Measurements from ENCODE around the gene FANCC. TPM values are rescaled to one million over a fixed set of nuclear protein-coding genes. Genes with fewer than 3 reads are reported as not detected.
"Not testable (repeated sequence)": the region's sequence is repeated elsewhere in the genome, so short reads cannot be mapped to it uniquely, and the experiment has no call there.

Gene FANCC
- total RNA-seq, 1 experiment from 2014 or later, result 23.6 TPM

GRCh38 chr9:95333426-95333825, 15.9 kb upstream of the FANCC start:
- in situ Hi-C loops (cut with HindIII; ENCODE audit: low sequenced_read_pairs), result no loop called here
- no peak for DNase-seq (ENCODE audit: low spot score)

DNA sequence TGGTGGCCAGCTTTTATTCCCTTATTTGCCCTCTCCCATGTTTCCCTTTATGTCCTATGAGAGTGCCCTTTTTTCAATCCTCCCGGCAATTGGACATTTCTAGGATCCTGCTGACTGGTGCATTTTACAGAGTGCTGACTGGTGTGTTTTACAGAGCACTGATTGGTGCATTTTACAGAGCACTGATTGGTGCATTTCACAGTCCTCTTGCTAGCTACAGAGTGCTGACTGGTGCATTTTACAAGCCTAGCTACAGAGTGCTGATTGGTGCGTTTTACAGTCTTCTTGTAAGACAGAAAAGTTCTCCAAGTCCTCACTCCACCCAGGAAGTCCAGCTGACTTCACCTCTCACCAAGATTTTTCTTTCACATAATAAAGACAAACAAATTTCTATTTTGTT, 15.4 kb upstream of the FANCC start:
- in situ Hi-C loops (cut with HindIII; ENCODE audit: low sequenced_read_pairs), result no loop called here
- no peak for DNase-seq (ENCODE audit: low spot score)

GRCh38 chr9:95330720-95331404, 13.4 kb upstream of the FANCC start:
- in situ Hi-C loops (cut with HindIII; ENCODE audit: low sequenced_read_pairs), result no loop called here
- no peak for DNase-seq (ENCODE audit: low spot score)

DNA sequence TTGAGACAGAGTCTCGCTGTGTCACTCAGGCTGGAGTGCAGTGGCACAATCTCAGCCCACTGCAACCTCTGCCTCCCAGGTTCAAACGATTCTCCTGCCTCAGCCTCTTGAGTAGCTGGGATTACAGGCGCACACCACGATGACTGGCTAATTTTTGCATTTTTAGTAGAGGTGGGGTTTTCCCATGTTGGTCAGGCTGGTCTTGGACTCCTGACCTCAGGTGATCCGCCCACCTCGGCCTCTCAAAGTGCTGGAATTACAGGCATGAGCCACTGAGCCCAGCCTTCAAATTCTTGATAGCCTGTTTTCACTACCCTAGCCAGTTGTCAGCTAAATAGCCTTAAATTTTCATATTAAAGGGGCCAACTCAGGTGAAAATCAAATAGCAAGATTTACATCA, 11.6 kb upstream of the FANCC start:
- in situ Hi-C loops (cut with HindIII; ENCODE audit: low sequenced_read_pairs), result not testable (repeated sequence)

DNA sequence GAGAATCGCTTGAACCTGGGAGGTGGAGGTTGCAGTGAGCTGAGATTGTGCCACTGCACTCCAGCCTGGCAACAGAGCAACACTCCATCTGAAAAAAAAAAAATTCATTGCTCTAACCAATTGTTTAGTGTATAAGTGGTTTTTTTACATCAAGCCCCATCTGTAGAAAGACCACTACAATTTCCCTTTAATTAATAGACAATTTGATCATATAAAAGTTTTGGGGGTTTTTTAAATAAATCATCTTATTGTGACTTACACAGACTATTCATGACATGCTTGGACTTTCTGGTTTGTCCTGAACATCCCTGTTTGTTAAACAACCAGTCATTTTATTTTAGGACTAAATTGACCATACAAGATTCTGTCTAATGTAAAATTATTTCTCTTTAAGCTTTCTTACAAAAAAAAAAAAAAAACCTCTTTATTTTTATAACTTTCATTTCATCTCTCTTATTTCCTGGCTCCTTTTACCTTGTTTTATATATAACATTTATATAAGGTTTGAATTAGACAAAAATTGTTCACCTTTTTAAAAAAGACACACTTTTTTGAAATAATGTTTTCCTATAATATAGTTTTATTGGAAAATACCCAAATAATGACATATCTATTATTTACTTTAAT, 9.8 kb upstream of the FANCC start:
- DNase-seq (ENCODE audit: low spot score), result no peak
- in situ Hi-C loops (cut with HindIII; ENCODE audit: low sequenced_read_pairs), result no loop called here

More for the DNA sequence above, 11.6 kb upstream of the FANCC start:
- not testable (repeated sequence) for DNase-seq (ENCODE audit: low spot score)

DNA sequence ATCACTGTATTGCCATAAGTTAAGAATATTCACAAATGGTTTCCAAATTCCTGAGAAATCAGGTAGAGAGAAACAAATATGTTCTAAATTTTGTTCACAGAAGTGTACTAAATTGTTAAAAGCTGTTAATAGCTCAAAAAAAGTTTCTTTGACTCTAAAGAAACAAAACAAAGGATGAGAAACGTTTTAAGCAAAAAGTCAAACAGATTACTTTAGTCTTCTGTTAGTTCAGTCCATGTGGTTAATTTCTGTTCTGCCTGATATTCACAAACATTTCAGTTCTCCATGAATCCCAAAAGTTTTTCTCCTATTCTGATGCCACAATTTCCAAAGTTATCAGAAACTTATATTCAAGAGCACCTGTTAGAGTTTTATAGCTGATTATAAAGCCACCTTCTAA, 7.7 kb upstream of the FANCC start:
- in situ Hi-C loops (cut with HindIII; ENCODE audit: low sequenced_read_pairs), result no loop called here

DNA sequence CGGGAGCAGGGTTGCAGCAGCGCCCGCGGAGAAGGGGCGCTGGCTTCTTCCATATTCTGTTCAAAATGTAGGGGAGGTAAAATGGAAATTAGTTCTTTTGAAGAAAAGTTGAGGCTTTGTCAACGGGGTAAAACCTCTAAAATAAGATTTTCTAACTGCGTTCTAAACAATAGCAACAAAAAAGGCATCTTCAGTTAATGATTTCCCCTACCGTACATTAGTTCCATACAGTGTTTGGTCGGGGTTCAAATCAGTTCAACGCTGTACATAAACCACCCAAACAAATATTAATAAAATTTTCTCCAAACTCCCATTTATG, 343 bp upstream of the FANCC start:
- in situ Hi-C loops (cut with HindIII; ENCODE audit: low sequenced_read_pairs), result no loop called here

More for the DNA sequence above, 7.7 kb upstream of the FANCC start:
- no peak for DNase-seq (ENCODE audit: low spot score)

GRCh38 chr9:95316794-95317118, 753 bp downstream of the FANCC start:
- in situ Hi-C loops (cut with HindIII; ENCODE audit: low sequenced_read_pairs), result no loop called here
- peak; percentile 51 for DNase-seq (ENCODE audit: low spot score)

More for the DNA sequence above, 343 bp upstream of the FANCC start:
- DNase-seq (ENCODE audit: low spot score), result no peak

GRCh38 chr9:95316274-95316673, 1.2 kb downstream of the FANCC start:
- DNase-seq (ENCODE audit: low spot score), result no peak
- in situ Hi-C loops (cut with HindIII; ENCODE audit: low sequenced_read_pairs), result no loop called here

- in situ Hi-C loops (cut with HindIII; ENCODE audit: low sequenced_read_pairs), result no loop called here
- no peak for DNase-seq (ENCODE audit: low spot score)
Measured at GRCh38 chr9:95315108-95315746, 2.3 kb downstream of the FANCC start.

DNA sequence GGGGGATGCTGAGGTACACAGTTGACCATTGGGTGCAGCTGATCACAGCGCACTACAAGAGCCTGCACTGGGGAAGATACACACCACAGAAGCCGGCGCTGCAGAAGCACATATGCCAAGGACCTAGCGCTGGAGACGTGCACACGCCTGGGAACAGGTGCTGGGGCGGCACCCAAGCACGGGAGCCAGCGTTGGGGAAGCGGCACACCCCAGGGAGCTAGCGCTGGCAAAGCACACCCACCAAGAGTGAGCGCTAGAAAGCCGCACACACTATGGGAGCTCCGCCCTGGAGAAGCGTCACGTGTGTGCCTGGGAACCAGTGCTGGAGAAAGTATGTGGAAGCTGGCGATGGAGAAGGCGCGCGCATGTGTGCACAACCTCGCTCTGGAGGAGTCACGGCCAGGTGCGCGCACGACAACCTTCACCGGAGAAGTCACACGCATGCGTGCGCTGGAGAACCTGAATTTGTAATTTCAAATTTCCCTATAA, 4.5 kb downstream of the FANCC start:
- in situ Hi-C loops (cut with HindIII; ENCODE audit: low sequenced_read_pairs), result no loop called here
- peak; percentile 91 for DNase-seq (ENCODE audit: low spot score)

- DNase-seq (ENCODE audit: low spot score), result no peak
- in situ Hi-C loops (cut with HindIII; ENCODE audit: low sequenced_read_pairs), result no loop called here
Measured at GRCh38 chr9:95311961-95312360, 5.5 kb downstream of the FANCC start.

DNA sequence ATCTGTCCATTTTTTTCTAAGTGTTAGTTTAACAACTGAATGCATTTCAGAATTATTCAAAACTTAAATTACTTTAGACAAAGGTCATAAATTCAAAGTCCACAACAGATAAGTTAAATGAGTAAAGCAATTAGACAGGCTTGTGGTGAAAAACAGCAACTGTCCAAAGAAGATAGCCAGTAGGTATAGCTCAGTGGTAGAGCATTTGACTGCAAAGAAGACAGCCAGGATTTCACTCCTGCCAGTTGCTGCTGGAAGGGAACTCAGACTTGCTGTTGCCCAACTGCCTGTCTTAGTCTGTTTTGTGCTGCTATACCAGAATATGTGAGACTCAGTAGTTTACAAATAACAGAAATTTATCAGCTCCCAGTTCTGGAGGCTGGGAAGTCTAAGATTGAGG, 10.0 kb downstream of the FANCC start:
- in situ Hi-C loops (cut with HindIII; ENCODE audit: low sequenced_read_pairs), result no loop called here
- no peak for DNase-seq (ENCODE audit: low spot score)

DNA sequence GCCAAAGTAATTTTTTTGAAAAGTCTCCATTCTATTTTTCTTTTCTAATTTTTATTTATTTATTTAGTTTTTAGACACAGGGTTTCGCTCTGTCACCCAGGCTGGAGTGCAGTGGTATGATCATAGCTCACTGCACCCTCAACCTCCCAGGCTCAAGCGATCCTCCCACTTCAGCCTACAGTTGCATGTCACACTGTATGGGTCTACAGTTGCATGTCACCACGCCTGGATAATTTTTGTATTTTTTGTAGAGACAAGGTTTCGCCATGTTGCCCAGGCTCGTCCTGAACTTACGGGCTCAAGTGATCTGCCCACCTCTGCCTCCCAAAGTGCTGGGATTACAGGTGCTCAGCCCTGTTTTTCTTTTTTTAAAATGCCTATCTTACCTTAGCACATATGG, 10.7 kb downstream of the FANCC start:
- in situ Hi-C loops (cut with HindIII; ENCODE audit: low sequenced_read_pairs), result no loop called here
- no peak for DNase-seq (ENCODE audit: low spot score)

GRCh38 chr9:95305770-95306492, 11.6 kb downstream of the FANCC start:
- no peak for DNase-seq (ENCODE audit: low spot score)
- in situ Hi-C loops (cut with HindIII; ENCODE audit: low sequenced_read_pairs), result no loop called here

DNA sequence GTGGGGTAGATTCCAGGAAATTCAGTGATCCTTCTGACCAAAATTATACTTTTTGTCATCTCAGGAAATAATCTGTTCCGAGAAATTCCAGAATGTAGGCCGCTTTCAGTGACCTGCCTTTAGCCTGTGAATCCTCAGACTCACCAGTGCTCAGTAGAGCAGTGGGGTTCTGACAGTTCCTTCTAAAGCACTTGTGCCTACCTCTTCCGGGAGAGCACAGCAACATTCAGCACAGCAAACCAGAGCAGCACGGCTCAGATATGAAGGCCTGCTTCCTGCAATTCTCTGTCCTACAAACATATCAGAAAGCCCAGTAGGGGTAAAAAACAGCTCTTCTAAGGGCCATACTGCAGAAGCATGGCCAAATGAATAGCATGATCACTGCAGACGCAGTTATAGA, 15.0 kb downstream of the FANCC start:
- in situ Hi-C loops (cut with HindIII; ENCODE audit: low sequenced_read_pairs), result no loop called here
- DNase-seq (ENCODE audit: low spot score), result no peak

DNA sequence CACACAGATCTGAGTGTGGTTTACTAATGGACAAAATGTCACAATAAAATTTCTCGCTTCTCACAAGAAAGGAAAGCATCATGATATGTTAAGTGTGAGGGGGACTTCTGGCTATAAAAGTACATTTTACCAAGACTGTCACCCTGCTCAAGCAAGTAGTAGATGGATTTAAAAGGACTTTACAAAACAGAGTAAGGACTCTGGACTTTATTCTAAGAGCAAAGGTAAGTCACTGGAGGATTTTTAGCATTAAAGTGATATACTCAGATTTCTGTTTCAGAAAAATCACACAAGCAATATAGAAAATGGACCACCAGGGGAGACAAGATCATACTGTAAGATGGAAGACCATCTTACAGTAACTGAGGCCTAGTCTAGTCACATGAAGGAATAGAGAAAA, 19.7 kb downstream of the FANCC start:
- no peak for DNase-seq (ENCODE audit: low spot score)

GRCh38 chr9:95297316-95297715, 20.2 kb downstream of the FANCC start:
- in situ Hi-C loops (cut with HindIII; ENCODE audit: low sequenced_read_pairs), result no loop called here
- no peak for DNase-seq (ENCODE audit: low spot score)

More for the DNA sequence above, 19.7 kb downstream of the FANCC start:
- in situ Hi-C loops (cut with HindIII; ENCODE audit: low sequenced_read_pairs), result no loop called here

DNA sequence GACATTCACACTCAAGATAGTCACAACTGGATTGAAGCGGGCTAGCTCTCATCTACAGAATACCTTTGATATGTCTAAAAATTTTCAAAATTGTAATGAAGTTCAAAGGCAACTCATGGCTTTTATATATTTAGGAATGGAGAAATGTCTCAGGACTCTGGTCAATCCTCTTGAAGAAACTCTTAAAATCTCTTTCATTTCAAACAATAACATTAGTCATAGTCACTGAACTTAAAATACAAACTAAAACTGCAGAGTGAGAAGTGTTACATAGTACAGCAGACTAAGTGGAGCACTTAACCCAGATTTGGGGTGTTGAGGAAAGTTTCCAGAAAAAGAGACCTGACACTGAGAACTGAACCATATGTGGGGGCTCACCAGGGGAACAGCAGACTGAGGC, 20.7 kb downstream of the FANCC start:
- no peak for DNase-seq (ENCODE audit: low spot score)
- in situ Hi-C loops (cut with HindIII; ENCODE audit: low sequenced_read_pairs), result no loop called here

- in situ Hi-C loops (cut with HindIII; ENCODE audit: low sequenced_read_pairs); DNase-seq (ENCODE audit: low spot score): not testable (repeated sequence)
Measured at GRCh38 chr9:95293296-95293695, 24.2 kb downstream of the FANCC start.

Measured in G401 (cell line).